NCI-H82 (cell line): ENCODE results near the gene ATAD1.
A peak's percentile ranks its signal among the peaks of the same experiment; 100 is the strongest.
"Not testable (repeated sequence)": the region's sequence is repeated elsewhere in the genome, so short reads cannot be mapped to it uniquely, and the experiment has no call there.

Experiments used
- DNase-seq: peaks from one replicate; lab custom pipeline; 2025; lab: John Stamatoyannopoulos, UW

The ATAD1 gene

GRCh38 chr10:87817609-87818504, at the start of gene ATAD1:
Gene ATAD1, minus strand, starts transcription at chr10:87818226. Its CDS starts 3,627 bp downstream, at chr10:87814599.
- DNase-seq = peak; percentile 88

- no peak for DNase-seq
Measured at GRCh38 chr10:87867453-87867852, 49.4 kb upstream of the ATAD1 start.

- DNase-seq = no peak
Measured at GRCh38 chr10:87866412-87866974, 48.5 kb upstream of the ATAD1 start.

- no peak for DNase-seq
Measured at GRCh38 chr10:87865241-87865881, 47.3 kb upstream of the ATAD1 start.

- peak; percentile 58 for DNase-seq
Measured at GRCh38 chr10:87864496-87865059, 46.6 kb upstream of the ATAD1 start.

- peak; percentile 47 for DNase-seq
Measured at GRCh38 chr10:87863951-87864495, 46.0 kb upstream of the ATAD1 start.

- peak; percentile 95 for DNase-seq
Measured at GRCh38 chr10:87863053-87863943, 45.3 kb upstream of the ATAD1 start, which contains the start of the genes KLLN and PTEN. Gene KLLN, minus strand, starts transcription at chr10:87863533. Its CDS starts 1,046 bp downstream, at chr10:87862487. Gene PTEN, plus strand, starts transcription at chr10:87863625. Its CDS starts 845 bp downstream, at chr10:87864470.

- DNase-seq = peak; percentile 58
Measured at GRCh38 chr10:87862679-87863052, 44.6 kb upstream of the ATAD1 start.

- DNase-seq = peak; percentile 74
Measured at GRCh38 chr10:87861953-87862678, 44.1 kb upstream of the ATAD1 start.

- DNase-seq = no peak
Measured at GRCh38 chr10:87861566-87861952, 43.5 kb upstream of the ATAD1 start.

- DNase-seq = no peak
Measured at GRCh38 chr10:87860816-87861403, 42.9 kb upstream of the ATAD1 start.

- DNase-seq = peak; percentile 42
Measured at GRCh38 chr10:87860156-87860795, 42.2 kb upstream of the ATAD1 start.

GRCh38 chr10:87855665-87856064, 37.6 kb upstream of the ATAD1 start:
- DNase-seq = not testable (repeated sequence)

GRCh38 chr10:87855247-87855646, 37.2 kb upstream of the ATAD1 start:
- not testable (repeated sequence) for DNase-seq

- no peak for DNase-seq
Measured at GRCh38 chr10:87852089-87852488, 34.1 kb upstream of the ATAD1 start.

GRCh38 chr10:87850742-87851205, 32.7 kb upstream of the ATAD1 start:
- DNase-seq = peak; percentile 76

- DNase-seq = no peak
Measured at GRCh38 chr10:87849001-87849400, 31.0 kb upstream of the ATAD1 start.

GRCh38 chr10:87847550-87847949, 29.5 kb upstream of the ATAD1 start:
- DNase-seq = no peak

GRCh38 chr10:87846711-87847110, 28.7 kb upstream of the ATAD1 start:
- DNase-seq = not testable (repeated sequence)
